HG03066 (cell line): ENCODE data around the gene SPECC1L.

Source experiments
- ATAC-seq: cut with Tn5 transposase; IDR thresholded peaks from one replicate; pipeline ENCODE4 v1.9.1; 2021; ENCODE audit warnings: low read depth; ENCODE audit not compliant: unreplicated experiment

Gene SPECC1L

GRCh38 chr22:24459911-24460310, 189.3 kb downstream of the SPECC1L start:
- ATAC-seq: no peak

GRCh38 chr22:24460418-24461089, 189.9 kb downstream of the SPECC1L start:
- ATAC-seq: no peak

- no peak for ATAC-seq
Measured at GRCh38 chr22:24463071-24463760, 192.6 kb downstream of the SPECC1L start.

GRCh38 chr22:24465566-24465965, 194.9 kb downstream of the SPECC1L start:
- no peak for ATAC-seq

GRCh38 chr22:24465975-24466374, 195.3 kb downstream of the SPECC1L start:
- ATAC-seq: no peak

DNA sequence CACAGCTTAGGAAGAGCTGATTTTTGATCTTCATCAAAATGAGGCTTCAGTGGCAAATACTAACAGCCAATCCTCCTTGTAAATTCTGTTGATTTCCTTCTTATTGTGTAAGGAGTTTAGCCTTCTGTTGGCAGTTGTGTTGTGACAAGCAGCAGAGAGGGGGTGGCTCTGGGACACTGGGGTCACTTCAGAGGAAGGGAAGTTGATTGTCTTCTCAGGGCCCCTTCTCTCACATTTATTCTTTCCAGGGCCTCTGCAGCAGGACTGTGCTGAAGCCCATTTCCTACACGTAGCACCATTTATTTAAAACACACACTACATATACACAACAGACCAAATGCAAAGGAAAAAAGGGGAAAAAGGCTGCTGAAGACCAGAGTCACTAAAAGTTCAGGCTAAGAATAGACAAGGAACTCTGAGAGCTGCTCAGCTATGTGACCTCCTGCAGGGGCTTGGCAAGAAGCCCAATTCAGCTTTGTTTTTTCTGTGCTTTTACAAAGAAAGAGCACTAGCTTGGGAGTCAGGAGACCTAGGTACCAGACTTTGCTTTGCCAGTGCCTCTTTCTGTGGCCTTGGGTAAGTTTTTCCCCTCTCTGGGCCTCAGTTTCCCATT, 196.2 kb downstream of the SPECC1L start:
- ATAC-seq: no peak

DNA sequence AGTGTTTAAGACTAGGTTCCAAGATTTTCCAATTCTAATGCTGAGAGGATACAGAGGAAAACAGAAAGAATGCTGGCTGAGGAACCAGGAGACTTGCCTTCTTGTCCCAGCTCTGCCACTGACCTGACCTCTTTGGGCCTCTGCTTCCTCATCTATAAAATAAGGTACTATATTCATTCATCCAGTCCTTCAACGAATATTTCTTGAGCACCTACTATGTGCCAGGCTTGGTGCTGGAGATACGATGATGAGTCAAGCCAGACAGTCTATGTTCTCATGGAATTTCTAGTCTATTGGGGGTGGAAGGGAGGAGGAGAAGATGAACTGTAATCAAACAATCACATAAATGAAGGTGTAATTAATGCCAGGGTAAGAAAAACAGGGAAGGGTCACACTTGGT, 196.7 kb downstream of the SPECC1L start:
- no peak for ATAC-seq
